Ovary (tissue), 3 donors: ENCODE measurements around the gene ADAMTS2.

Source experiments
- CTCF ChIP-seq, 3 donors: fragments of 450-650 bp in 2 of 3; fragments of 200-600 bp in 1 of 3; IDR thresholded peaks; one replicate each; pipeline versions ENCODE4 v1.5.1 to v1.8.0; 2016 to 2022; ENCODE audit warnings: antibody characterized with exemption in 3 of 3, mild to moderate bottlenecking in 1 of 3
- POLR2A ChIP-seq: fragments of 450-650 bp; IDR thresholded peaks from one replicate; pipeline ENCODE4 v1.6.1; 2017; ENCODE audit warnings: antibody characterized with exemption, mild to moderate bottlenecking, moderate library complexity
- donor health status: DM: no; HTN: no; CAD: no.

- no peak for TF ChIP-seq POLR2A
- TF ChIP-seq CTCF (IDR thresholded peaks at IDR 0.05): no peak
Observed at GRCh38 chr5:179124853-179125788, 220.1 kb downstream of the ADAMTS2 start.
